Measurements from ENCODE around the gene FGD6.

DNA sequence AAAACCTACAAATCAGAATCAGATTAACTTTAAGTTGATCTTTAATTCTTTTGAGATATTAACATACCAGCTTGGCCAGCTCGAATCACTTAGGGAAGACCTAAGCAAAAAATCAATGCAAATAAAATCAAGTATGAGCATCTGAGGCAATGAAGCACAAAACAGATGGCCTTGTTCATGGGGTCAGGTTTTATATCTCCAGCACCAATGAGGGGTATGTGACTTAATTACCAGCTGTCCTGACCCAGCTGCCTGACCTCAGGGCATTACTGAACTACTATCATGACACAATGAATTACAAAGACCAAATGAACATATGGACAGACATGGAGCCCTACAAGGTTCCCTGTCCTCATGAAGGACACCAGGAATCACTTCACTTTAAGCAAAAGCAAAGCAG is 70.5 kb downstream of the FGD6 start:
- no peak for TF ChIP-seq CTCF (conservative IDR thresholded peaks at IDR 0.05; ENCODE audit: low read length)
- no peak for TF ChIP-seq EZH2phosphoT487 (IDR thresholded peaks at IDR 0.05; ENCODE audit: borderline replicate concordance, low read depth, low read length)
